Upper lobe of right lung (tissue), 1 donor: ENCODE measurements around the gene IGSF9B. TPM values are rescaled to one million over a fixed set of nuclear protein-coding genes. Genes with fewer than 3 reads are reported as not detected.

Source experiments
- ATAC-seq: fragments of 200-7000 bp; cut with Tn5 transposase; one replicate; pipeline ENCODE4 v1.9.1; 2020; ENCODE audit warnings: mild to moderate bottlenecking, moderate library complexity
- DNase-seq: peaks from one replicate; pipeline ENCODE4 v3.0.0-alpha.2; 2020
- H3K27ac ChIP-seq: fragments of 200-600 bp; one replicate; pipeline ENCODE4 v1.8.0; 2022
- H3K27me3 ChIP-seq: fragments of 200-600 bp; one replicate; pipeline ENCODE4 v1.8.0; 2022; ENCODE audit warnings: mild to moderate bottlenecking
- H3K36me3 ChIP-seq: fragments of 200-600 bp; one replicate; pipeline ENCODE4 v1.8.0; 2022
- H3K4me1 ChIP-seq: fragments of 200-600 bp; one replicate; pipeline ENCODE4 v1.8.0; 2022
- H3K4me3 ChIP-seq: fragments of 200-600 bp; one replicate; pipeline ENCODE4 v1.8.0; 2022; ENCODE audit warnings: mild to moderate bottlenecking
- H3K9me3 ChIP-seq: fragments of 200-600 bp; one replicate; pipeline ENCODE4 v1.8.0; 2022
- CTCF ChIP-seq: fragments of 200-600 bp; IDR thresholded peaks from one replicate; pipeline ENCODE4 v1.8.0; 2022; ENCODE audit warnings: antibody characterized with exemption
- intact Hi-C: fragments of 100-400 bp; cut with DNase I; formaldehyde crosslinking; loops from one replicate; pipeline ENCODE4 v1.11.0; 2022
- total RNA-seq: library from RNA; stranded (reverse); fragmentation: NEBNext Ultra II Directional; extraction: Animal tissue kit (Norgen Biotek cat#: 25700); gene quantifications from one replicate; pipeline ENCODE4 v1.2.1, GENCODE V29; 2021
- donor health status: DM: no; HTN: yes; CAD: no; lungs with severe emphysema.

Gene IGSF9B
- total RNA-seq, 1 donor from 2014 or later = 2.9 TPM

GRCh38 chr11:133925756-133926155 lies 31.0 kb downstream of the IGSF9B start:
- no peak for DNase-seq
- Histone ChIP-seq H3K27ac (no peak overlapping the region), H3K27me3 (no peaks in the 10 kb centered on the region), H3K4me1 (peaks cover 10% of the 10 kb centered on the region), H3K36me3 (no peaks in the 10 kb centered on the region), H3K4me3 (no peak overlapping the region), H3K9me3 (no peaks in the 10 kb centered on the region)
- TF ChIP-seq CTCF = no peak
- intact Hi-C loops = no loop called here
- no peak for ATAC-seq

- Histone ChIP-seq H3K4me1 (peaks cover 10% of the 10 kb centered on the region), H3K4me3 (no peak overlapping the region), H3K27ac (no peak overlapping the region), H3K27me3 (peaks cover 7% of the 10 kb centered on the region), H3K9me3 (no peaks in the 10 kb centered on the region), H3K36me3 (no peaks in the 10 kb centered on the region)
- TF ChIP-seq CTCF = no peak
- no peak for DNase-seq
- ATAC-seq = no peak
- intact Hi-C loops = no loop called here
Measured at GRCh38 chr11:133924661-133925060, 32.1 kb downstream of the IGSF9B start.

DNA sequence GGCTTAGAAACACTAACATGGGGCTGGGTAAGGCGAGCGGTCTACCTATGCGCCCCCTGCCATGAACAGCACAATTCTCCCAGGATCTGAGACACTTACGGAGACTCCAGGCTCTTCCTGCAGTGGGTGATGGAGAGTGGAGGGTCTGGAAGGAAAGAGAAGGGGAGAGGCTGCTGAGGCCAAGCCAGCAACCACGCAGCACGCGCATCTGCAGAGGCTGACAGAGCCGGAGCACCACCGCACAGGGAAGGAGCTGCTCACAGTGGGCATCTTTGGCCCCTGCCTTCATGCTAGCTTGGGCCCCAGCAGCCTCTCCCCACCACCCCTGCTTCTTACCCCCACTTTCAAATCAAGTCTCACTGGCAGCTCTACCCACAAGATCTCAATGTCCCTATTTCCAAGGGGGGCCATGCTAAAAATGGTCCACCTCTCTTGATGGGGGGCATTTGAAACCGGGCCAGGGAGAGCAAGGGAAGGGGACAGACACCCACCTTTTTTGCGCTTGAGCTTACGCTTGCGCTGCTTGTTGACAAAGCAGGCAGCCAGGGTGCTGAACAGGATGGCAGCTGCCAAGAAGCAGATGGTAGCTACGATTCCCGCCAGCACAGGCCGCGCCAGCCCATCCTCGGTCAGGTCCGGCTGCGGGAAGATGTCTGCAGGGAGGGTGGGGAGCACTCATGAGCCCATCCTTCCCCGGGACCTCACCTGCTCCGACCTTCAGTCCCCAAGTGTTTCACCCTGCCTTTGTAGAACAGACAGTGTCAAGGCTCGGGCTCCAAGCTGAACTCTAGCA lies 34.5 kb downstream of the IGSF9B start:
- ATAC-seq = no peak
- no peak for DNase-seq
- intact Hi-C loops = no loop called here
- TF ChIP-seq CTCF = no peak
- Histone ChIP-seq H3K36me3 (no peaks in the 10 kb centered on the region), H3K27me3 (peaks cover 30% of the 10 kb centered on the region), H3K9me3 (no peaks in the 10 kb centered on the region), H3K4me3 (no peak overlapping the region), H3K27ac (no peak overlapping the region), H3K4me1 (no peaks in the 10 kb centered on the region)

GRCh38 chr11:133921513-133921912 lies 35.3 kb downstream of the IGSF9B start:
- ATAC-seq (no peak), DNase-seq (no peak)
- H3K4me1 ChIP-seq = no peaks in the 10 kb centered on the region
- H3K27ac ChIP-seq = no peak overlapping the region
- H3K9me3 ChIP-seq = no peaks in the 10 kb centered on the region
- no peak overlapping the region for H3K4me3 ChIP-seq
- H3K36me3 ChIP-seq = no peaks in the 10 kb centered on the region
- peaks cover 34% of the 10 kb centered on the region for H3K27me3 ChIP-seq
- TF ChIP-seq CTCF = no peak
- intact Hi-C loops = no loop called here

GRCh38 chr11:133921026-133921425 lies 35.7 kb downstream of the IGSF9B start:
- DNase-seq (no peak), ATAC-seq (no peak)
- Histone ChIP-seq H3K27me3 (peaks cover 34% of the 10 kb centered on the region), H3K4me1 (no peaks in the 10 kb centered on the region), H3K9me3 (no peaks in the 10 kb centered on the region), H3K36me3 (no peaks in the 10 kb centered on the region), H3K4me3 (no peak overlapping the region), H3K27ac (no peak overlapping the region)
- no peak for TF ChIP-seq CTCF
- intact Hi-C loops = no loop called here
